Karpas-422 (cell line): ENCODE data around the gene RGL1. TPM values are rescaled to one million over a fixed set of nuclear protein-coding genes. Genes with fewer than 3 reads are reported as not detected.

Experiments
- DNase-seq: peaks from one replicate; pipeline ENCODE4 v3.0.0-alpha.2; 2015
- H2AFZ ChIP-seq: fragments of 200-600 bp; sonication (generic); 2 replicates; pipeline ENCODE4 v1.6.1; 2014; ENCODE audit warnings: antibody characterized with exemption, low read length, mixed read lengths
- H3K27ac ChIP-seq: fragments of 200-600 bp; sonication (generic); 2 replicates; pipeline ENCODE4 v1.5.1; 2014; ENCODE audit warnings: mild to moderate bottlenecking, low read length, moderate library complexity
- H3K27me3 ChIP-seq: fragments of 200-600 bp; sonication (generic); 2 replicates; pipeline ENCODE4 v1.6.1; 2014; ENCODE audit warnings: low read length, mixed read lengths
- H3K36me3 ChIP-seq: fragments of 200-600 bp; sonication (generic); 2 replicates; pipeline ENCODE4 v1.6.1; 2014; ENCODE audit warnings: low read length, mixed read lengths; ENCODE audit not compliant: insufficient read depth
- H3K4me1 ChIP-seq: fragments of 200-600 bp; sonication (generic); 2 replicates; pipeline ENCODE4 v1.6.1; 2014; ENCODE audit warnings: mild to moderate bottlenecking, low read length, mixed read lengths
- H3K4me2 ChIP-seq: fragments of 200-600 bp; sonication (generic); 2 replicates; pipeline ENCODE4 v1.6.1; 2014; ENCODE audit warnings: low read length, low read depth, mild to moderate bottlenecking; ENCODE audit not compliant: poor library complexity, severe bottlenecking
- H3K4me3 ChIP-seq: fragments of 200-600 bp; sonication (generic); 2 replicates; pipeline ENCODE4 v1.5.1; 2014; ENCODE audit warnings: mild to moderate bottlenecking, antibody characterized with exemption, low read length, mixed read lengths
- H3K79me2 ChIP-seq: fragments of 200-600 bp; sonication (generic); 2 replicates; pipeline ENCODE4 v1.6.1; 2014; ENCODE audit warnings: mild to moderate bottlenecking, low read length, mixed read lengths
- H3K9ac ChIP-seq: fragments of 200-600 bp; sonication (generic); 2 replicates; pipeline ENCODE4 v1.6.0; 2014; ENCODE audit warnings: low read length
- H3K9me2 ChIP-seq: fragments of 200-600 bp; sonication (generic), shearing (Covaris generic); replicated peaks from 2 replicates; pipeline ENCODE4 v1.6.0; 2014; ENCODE audit warnings: mild to moderate bottlenecking, low read length, moderate library complexity; ENCODE audit not compliant: insufficient read depth
- H3K9me3 ChIP-seq: fragments of 300-700, 200-600 bp; sonication (generic); 2 replicates; pipeline ENCODE4 v1.6.1; 2014; ENCODE audit warnings: low read length, mixed read lengths
- H4K20me1 ChIP-seq: fragments of 200-600 bp; sonication (generic); 2 replicates; pipeline ENCODE4 v1.6.1; 2014; ENCODE audit warnings: mild to moderate bottlenecking, antibody characterized with exemption, low read length, low read depth; ENCODE audit not compliant: insufficient read depth
- total RNA-seq: library from RNA; depleted of rRNA; stranded (reverse); fragments of >200 nt; shearing (Covaris generic); gene quantifications from 2 replicates; pipeline ENCODE4 v1.2.3, GENCODE V29; 2014; ENCODE audit warnings: low replicate concordance

The RGL1 gene
- total RNA-seq, 1 experiment from 2014 or later, result 1.0 TPM

DNA sequence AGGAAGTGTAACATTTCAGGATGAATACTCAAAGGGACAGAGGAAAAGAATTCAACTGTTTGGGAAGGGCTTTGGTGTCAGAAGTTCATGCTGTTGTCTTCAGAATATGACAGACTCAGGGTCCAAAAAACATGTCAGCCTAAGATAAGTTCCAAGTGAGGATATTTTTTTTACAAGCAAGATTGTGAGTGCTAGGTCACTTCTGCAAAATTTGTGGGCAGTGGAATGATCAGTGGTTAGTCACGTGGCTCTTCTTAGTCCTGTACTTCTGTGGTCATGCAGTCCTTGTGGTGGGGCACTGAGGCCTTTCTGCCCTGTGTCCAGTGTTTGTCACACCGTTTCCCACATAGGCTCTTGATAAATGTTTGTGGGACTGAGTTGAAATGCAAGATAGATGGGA is 5.2 kb downstream of the RGL1 start:
- H3K4me3 ChIP-seq, result no peak overlapping the region
- no peaks in the 10 kb centered on the region; the same call in 1 of the 2 replicates for H4K20me1 ChIP-seq
- no peaks in the 10 kb centered on the region for H3K9me3 ChIP-seq
- no peak overlapping the region for H3K4me2 ChIP-seq
- no peak overlapping the region for H2AFZ ChIP-seq
- no peaks in the 10 kb centered on the region for H3K9me2 ChIP-seq
- H3K79me2 ChIP-seq, result no peaks in the 10 kb centered on the region
- no peaks in the 10 kb centered on the region for H3K4me1 ChIP-seq
- H3K36me3 ChIP-seq, result no peaks in the 10 kb centered on the region
- no peaks in the 10 kb centered on the region for H3K27me3 ChIP-seq
- no peak for DNase-seq
- no peak overlapping the region for H3K27ac ChIP-seq
- H3K9ac ChIP-seq, result no peak overlapping the region

DNA sequence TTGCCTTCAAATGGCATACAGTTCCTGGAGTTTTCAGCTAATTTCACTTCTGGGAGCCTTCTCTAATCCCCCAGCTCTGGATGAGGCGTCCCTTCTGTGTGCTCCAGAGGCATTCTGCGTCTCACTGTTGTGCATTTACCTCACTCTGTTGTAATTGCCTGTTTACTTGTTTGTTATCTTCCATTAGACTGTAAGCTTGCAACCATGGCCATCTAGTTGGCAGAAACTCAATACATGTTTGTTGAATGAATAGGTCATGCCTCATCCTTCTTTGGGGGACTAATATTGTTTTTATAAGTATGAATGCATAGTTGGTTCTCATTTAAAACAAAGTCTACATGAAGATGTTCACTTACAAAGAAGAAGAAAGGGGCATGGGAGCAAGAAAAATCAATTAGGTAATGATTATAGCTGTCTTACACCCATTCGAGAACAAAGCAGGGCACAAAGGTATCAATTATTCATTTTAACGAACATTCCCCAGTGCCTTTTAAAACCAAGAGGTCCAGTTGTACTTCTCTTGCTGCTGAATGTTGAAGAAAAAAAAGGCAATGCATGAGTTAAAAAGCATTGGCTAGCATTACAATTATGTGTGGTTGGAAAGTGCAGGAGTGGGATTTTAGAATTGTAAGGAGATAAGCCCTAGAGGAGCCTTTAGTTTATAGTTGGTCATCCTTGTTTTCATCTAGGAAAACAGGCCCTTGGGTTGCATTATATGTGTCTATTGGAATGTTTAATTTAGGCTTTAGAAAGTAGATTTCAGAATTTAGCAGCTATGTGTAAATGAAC is 6.0 kb downstream of the RGL1 start:
- Histone ChIP-seq H3K9me3 (no peaks in the 10 kb centered on the region), H2AFZ (no peak overlapping the region), H3K9ac (no peak overlapping the region), H3K27ac (no peak overlapping the region), H3K9me2 (no peaks in the 10 kb centered on the region), H3K4me2 (no peak overlapping the region), H4K20me1 (no peaks in the 10 kb centered on the region; the same call in 1 of the 2 replicates), H3K27me3 (no peaks in the 10 kb centered on the region), H3K4me1 (no peaks in the 10 kb centered on the region), H3K36me3 (no peaks in the 10 kb centered on the region), H3K79me2 (no peaks in the 10 kb centered on the region), H3K4me3 (no peak overlapping the region)
- DNase-seq, result no peak

DNA sequence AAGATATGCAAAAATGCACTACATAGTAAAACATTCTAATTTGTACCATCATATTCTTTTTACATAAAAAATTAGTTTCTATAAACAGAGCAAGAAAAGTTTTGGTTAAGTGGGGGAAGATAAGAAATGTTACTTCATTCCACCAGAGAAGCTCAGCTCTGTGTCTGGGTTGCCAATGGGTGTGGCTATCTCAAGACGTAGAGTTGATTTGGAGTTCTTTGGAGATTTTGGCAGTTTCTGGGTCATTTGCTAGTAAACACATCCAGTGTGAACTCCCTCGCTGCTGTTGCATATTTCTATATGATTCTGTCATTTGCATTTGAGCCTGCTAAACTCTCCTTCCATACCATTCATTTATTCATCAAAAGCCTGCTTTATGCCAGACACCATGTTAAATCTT is 7.2 kb downstream of the RGL1 start:
- H3K36me3 ChIP-seq, result no peaks in the 10 kb centered on the region
- no peaks in the 10 kb centered on the region for H3K79me2 ChIP-seq
- no peaks in the 10 kb centered on the region for H3K9me2 ChIP-seq

GRCh38 chr1:183812686-183813569 is 8.0 kb downstream of the RGL1 start:
- no peaks in the 10 kb centered on the region for H3K36me3 ChIP-seq
- no peak overlapping the region for H2AFZ ChIP-seq
- no peaks in the 10 kb centered on the region for H3K9me2 ChIP-seq
- no peak overlapping the region for H3K4me3 ChIP-seq
- no peak for DNase-seq
- no peak overlapping the region for H3K27ac ChIP-seq
- no peaks in the 10 kb centered on the region; the same call in 1 of the 2 replicates for H4K20me1 ChIP-seq
- no peaks in the 10 kb centered on the region for H3K9me3 ChIP-seq
- H3K4me1 ChIP-seq, result no peaks in the 10 kb centered on the region
- no peak overlapping the region for H3K9ac ChIP-seq
- no peak overlapping the region for H3K4me2 ChIP-seq
- H3K27me3 ChIP-seq, result no peaks in the 10 kb centered on the region
- H3K79me2 ChIP-seq, result no peaks in the 10 kb centered on the region

More for the DNA sequence above, 7.2 kb downstream of the RGL1 start:
- no peak overlapping the region for H3K27ac ChIP-seq
- no peak overlapping the region for H3K4me2 ChIP-seq
- H4K20me1 ChIP-seq, result no peaks in the 10 kb centered on the region; the same call in 1 of the 2 replicates
- no peaks in the 10 kb centered on the region for H3K27me3 ChIP-seq
- no peak overlapping the region for H2AFZ ChIP-seq
- H3K9ac ChIP-seq, result no peak overlapping the region
- no peak for DNase-seq
- H3K9me3 ChIP-seq, result no peaks in the 10 kb centered on the region
- no peaks in the 10 kb centered on the region for H3K4me1 ChIP-seq
- no peak overlapping the region for H3K4me3 ChIP-seq

GRCh38 chr1:183814121-183814681 is 9.3 kb downstream of the RGL1 start:
- Histone ChIP-seq H3K9me2 (no peaks in the 10 kb centered on the region), H3K27me3 (no peaks in the 10 kb centered on the region), H3K27ac (no peak overlapping the region), H3K9ac (no peak overlapping the region), H2AFZ (no peak overlapping the region), H4K20me1 (no peaks in the 10 kb centered on the region; the same call in 1 of the 2 replicates), H3K4me3 (no peak overlapping the region), H3K36me3 (no peaks in the 10 kb centered on the region), H3K9me3 (no peaks in the 10 kb centered on the region), H3K4me2 (no peak overlapping the region), H3K79me2 (no peaks in the 10 kb centered on the region), H3K4me1 (no peaks in the 10 kb centered on the region)
- DNase-seq, result no peak

GRCh38 chr1:183816110-183816509 is 11.2 kb downstream of the RGL1 start:
- no peaks in the 10 kb centered on the region; the same call in 1 of the 2 replicates for H4K20me1 ChIP-seq
- H3K4me1 ChIP-seq, result no peaks in the 10 kb centered on the region
- no peaks in the 10 kb centered on the region for H3K36me3 ChIP-seq
- no peak overlapping the region for H2AFZ ChIP-seq
- no peaks in the 10 kb centered on the region for H3K9me3 ChIP-seq
- no peaks in the 10 kb centered on the region for H3K27me3 ChIP-seq
- no peak overlapping the region for H3K9ac ChIP-seq
- no peak overlapping the region for H3K4me3 ChIP-seq
- no peak overlapping the region for H3K27ac ChIP-seq
- no peak overlapping the region for H3K4me2 ChIP-seq
- no peaks in the 10 kb centered on the region for H3K79me2 ChIP-seq
- DNase-seq, result no peak
- H3K9me2 ChIP-seq, result no peaks in the 10 kb centered on the region

- no peak for DNase-seq
- Histone ChIP-seq H3K79me2 (no peaks in the 10 kb centered on the region), H4K20me1 (no peaks in the 10 kb centered on the region; the same call in 1 of the 2 replicates), H3K27me3 (no peaks in the 10 kb centered on the region), H3K9ac (no peak overlapping the region), H3K27ac (no peak overlapping the region), H3K36me3 (no peaks in the 10 kb centered on the region), H2AFZ (no peak overlapping the region), H3K4me2 (no peak overlapping the region), H3K9me3 (no peaks in the 10 kb centered on the region), H3K4me3 (no peak overlapping the region), H3K9me2 (no peaks in the 10 kb centered on the region), H3K4me1 (no peaks in the 10 kb centered on the region)
Measured at GRCh38 chr1:183817576-183818288, 12.8 kb downstream of the RGL1 start.
